Calu3 (cell line): ENCODE measurements around the gene NPTXR. TPM values are rescaled to one million over a fixed set of nuclear protein-coding genes. Genes with fewer than 3 reads are reported as not detected.

Source experiments
- BruUV-seq: library from RNA; stranded (reverse); fragments of 400-500 nt; replicated peaks from 2 replicates; lab custom pipeline; 2021; lab: Mats Ljungman, UMichigan
- CTCF ChIA-PET: fragments of 300-600 bp; sonication (Branson Sonifier 250); formaldehyde crosslinking; loops from one replicate; lab custom pipeline; 2022; ENCODE audit warnings: antibody characterized with exemption; lab: Charles Lee
- DNase-seq: peaks from one replicate; pipeline ENCODE4 v3.0.0; 2022
- H3K27ac Mint-ChIP-seq: one replicate; pipeline ENCODE4 v1.8.0; 2022; ENCODE audit warnings: mixed read lengths; ENCODE audit not compliant: unreplicated experiment
- H3K27me3 Mint-ChIP-seq: one replicate; pipeline ENCODE4 v1.8.0; 2022; ENCODE audit warnings: mixed read lengths; ENCODE audit not compliant: unreplicated experiment
- H3K36me3 Mint-ChIP-seq: one replicate; pipeline ENCODE4 v1.8.0; 2022; ENCODE audit warnings: mild to moderate bottlenecking, moderate library complexity, mixed read lengths; ENCODE audit not compliant: insufficient read depth, unreplicated experiment
- H3K4me1 Mint-ChIP-seq: one replicate; pipeline ENCODE4 v1.8.0; 2022; ENCODE audit warnings: mild to moderate bottlenecking, low read depth, mixed read lengths; ENCODE audit not compliant: unreplicated experiment
- H3K4me3 Mint-ChIP-seq: one replicate; pipeline ENCODE4 v1.8.0; 2022; ENCODE audit warnings: mild to moderate bottlenecking, low read depth, moderate library complexity, mixed read lengths; ENCODE audit not compliant: unreplicated experiment
- H3K9me3 Mint-ChIP-seq: one replicate; pipeline ENCODE4 v1.8.0; 2022; ENCODE audit warnings: low read depth, mixed read lengths; ENCODE audit not compliant: unreplicated experiment
- CTCF ChIP-seq: fragments of 200-600 bp; IDR thresholded peaks from one replicate; pipeline ENCODE4 v1.8.0; 2022; ENCODE audit warnings: antibody characterized with exemption; ENCODE audit not compliant: unreplicated experiment
- intact Hi-C: fragments of 100-400 bp; cut with micrococcal nuclease; formaldehyde crosslinking; loops from one replicate; pipeline ENCODE4 v1.10.0; 2022; ENCODE audit not compliant: unreplicated experiment
- total RNA-seq: library from RNA; stranded (reverse); gene quantifications from 2 replicates; pipeline ENCODE4 v1.2.3, GENCODE V29; 2022

The NPTXR gene
- total RNA-seq, 1 experiment from 2014 or later = 6.1 TPM

GRCh38 chr22:38802671-38803121 lies 41.1 kb downstream of the NPTXR start:
- Mint-ChIP-seq H3K36me3 (no peaks in the 10 kb centered on the region), H3K4me1 (peaks cover 9% of the 10 kb centered on the region), H3K27ac (no peak overlapping the region), H3K27me3 (peaks cover 49% of the 10 kb centered on the region), H3K9me3 (no peaks in the 10 kb centered on the region), H3K4me3 (no peak overlapping the region)
- intact Hi-C loops = no loop called here
- CTCF ChIA-PET = interaction anchor here (0.7 to 1.5 kb wide), 2 partner anchors 34 to 67 kb away, joined by 8 read pairs; no protein-coding TSS in a partner anchor
- no peak for TF ChIP-seq CTCF
- no TSS peak for BruUV-seq
- DNase-seq = peak; percentile 64

GRCh38 chr22:38799265-38800002 lies 44.4 kb downstream of the NPTXR start:
- CTCF ChIA-PET = no interaction called here
- Mint-ChIP-seq H3K4me3 (no peak overlapping the region), H3K27me3 (peaks cover 75% of the 10 kb centered on the region), H3K9me3 (no peaks in the 10 kb centered on the region), H3K36me3 (no peaks in the 10 kb centered on the region), H3K27ac (no peak overlapping the region), H3K4me1 (peaks cover 9% of the 10 kb centered on the region)
- intact Hi-C loops = no loop called here
- no peak for TF ChIP-seq CTCF
- no TSS peak for BruUV-seq
- DNase-seq = no peak

- peaks cover 66% of the 10 kb centered on the region for H3K27me3 Mint-ChIP-seq
- intact Hi-C loops = no loop called here
- no TSS peak for BruUV-seq
- H3K27ac Mint-ChIP-seq = no peak overlapping the region
- H3K4me3 Mint-ChIP-seq = no peak overlapping the region
- no peak for TF ChIP-seq CTCF
- CTCF ChIA-PET = no interaction called here
- peaks cover 5% of the 10 kb centered on the region for H3K4me1 Mint-ChIP-seq
- H3K36me3 Mint-ChIP-seq = peaks cover 8% of the 10 kb centered on the region
- no peak for DNase-seq
- no peaks in the 10 kb centered on the region for H3K9me3 Mint-ChIP-seq
Measured at GRCh38 chr22:38798496-38798895, 45.3 kb downstream of the NPTXR start.

- H3K27me3 Mint-ChIP-seq = peaks cover 60% of the 10 kb centered on the region
Measured at GRCh38 chr22:38796262-38796957, 47.4 kb downstream of the NPTXR start.

More at GRCh38 chr22:38796262-38796957, 47.4 kb downstream of the NPTXR start:
- CTCF ChIA-PET = no interaction called here
- no peak for TF ChIP-seq CTCF
- no peaks in the 10 kb centered on the region for H3K4me1 Mint-ChIP-seq
- intact Hi-C loops = no loop called here
- H3K9me3 Mint-ChIP-seq = no peaks in the 10 kb centered on the region
- no peak for DNase-seq
- BruUV-seq = no TSS peak
- H3K27ac Mint-ChIP-seq = no peak overlapping the region
- H3K36me3 Mint-ChIP-seq = peaks cover 14% of the 10 kb centered on the region
- no peak overlapping the region for H3K4me3 Mint-ChIP-seq
